GM18502 (cell line): ENCODE measurements around the gene CLDN25.
A peak's percentile ranks its signal among the peaks of the same experiment; 100 is the strongest.
"Not testable (repeated sequence)": the region's sequence is repeated elsewhere in the genome, so short reads cannot be mapped to it uniquely, and the experiment has no call there.

Experiments
- ATAC-seq: cut with Tn5 transposase; IDR thresholded peaks from one replicate; pipeline ENCODE4 v1.9.1; 2021; ENCODE audit warnings: mild to moderate bottlenecking; ENCODE audit not compliant: unreplicated experiment, poor library complexity

CLDN25 gene

GRCh38 chr11:113779496-113779895, at the start of gene CLDN25:
Gene CLDN25, plus strand, starts transcription at chr11:113779796. Its CDS starts 0 bp downstream, at chr11:113779796.
- ATAC-seq, result no peak

- no peak for ATAC-seq
Observed at GRCh38 chr11:113730887-113731726, 48.5 kb upstream of the CLDN25 start.

DNA sequence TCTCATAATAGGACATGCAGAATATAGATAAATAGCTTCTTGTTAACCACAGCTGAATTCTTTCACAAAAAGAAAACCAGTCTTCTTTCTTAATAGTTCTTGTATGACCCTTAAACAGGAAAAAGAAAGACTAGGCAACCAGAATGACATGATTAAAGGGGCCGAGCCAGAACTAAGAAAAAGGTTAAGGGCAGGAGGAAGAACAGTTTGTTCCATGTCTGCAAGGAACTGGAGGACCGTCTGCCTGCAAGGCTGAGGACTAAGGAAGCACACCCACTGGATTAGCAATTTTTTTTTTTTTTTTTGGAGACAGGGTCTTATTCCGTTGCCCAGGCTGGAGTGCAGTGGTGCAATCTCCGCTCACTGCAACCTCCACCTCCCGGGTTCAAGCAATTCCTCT, 47.5 kb upstream of the CLDN25 start:
- no peak for ATAC-seq

DNA sequence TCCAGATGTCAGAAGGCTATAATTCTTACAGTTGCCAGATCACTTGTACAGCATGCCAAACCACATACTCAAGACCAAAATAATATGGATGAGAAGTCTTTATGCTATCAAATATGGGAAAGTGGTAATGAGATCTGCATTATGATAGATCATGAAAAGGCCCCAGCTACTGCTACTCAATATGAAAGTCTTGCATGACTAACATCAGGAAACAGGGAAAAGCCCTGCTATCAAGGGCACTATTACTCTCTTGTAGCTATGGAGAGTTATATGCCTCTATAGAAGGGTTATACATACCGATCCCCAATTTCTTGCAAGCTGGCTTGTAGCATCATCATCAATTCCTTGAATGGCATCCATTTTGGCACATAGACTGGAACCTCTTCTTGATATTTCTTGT, 43.3 kb upstream of the CLDN25 start:
- ATAC-seq, result no peak

GRCh38 chr11:113752932-113753331, 26.7 kb upstream of the CLDN25 start:
- ATAC-seq, result no peak

DNA sequence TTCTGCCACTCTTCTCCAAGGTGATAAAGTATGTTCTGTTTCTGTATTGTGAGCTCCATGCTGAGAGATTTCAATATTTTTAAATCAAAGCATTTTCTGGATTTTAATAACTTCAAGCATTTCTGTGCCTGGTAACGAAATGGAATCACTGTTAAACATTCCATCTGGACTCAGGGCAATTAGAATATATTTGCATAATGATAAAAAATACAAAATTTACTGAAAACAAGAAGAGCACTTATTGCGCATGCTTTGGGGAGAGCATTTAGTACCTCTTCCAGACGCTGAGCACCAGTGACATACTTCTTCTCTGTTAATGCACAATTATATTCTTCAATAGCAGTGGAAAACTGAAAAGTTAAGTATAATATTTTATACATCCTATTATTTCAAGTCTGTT, 19.4 kb upstream of the CLDN25 start:
- no peak for ATAC-seq

GRCh38 chr11:113763040-113763439, 16.6 kb upstream of the CLDN25 start:
- not testable (repeated sequence) for ATAC-seq

DNA sequence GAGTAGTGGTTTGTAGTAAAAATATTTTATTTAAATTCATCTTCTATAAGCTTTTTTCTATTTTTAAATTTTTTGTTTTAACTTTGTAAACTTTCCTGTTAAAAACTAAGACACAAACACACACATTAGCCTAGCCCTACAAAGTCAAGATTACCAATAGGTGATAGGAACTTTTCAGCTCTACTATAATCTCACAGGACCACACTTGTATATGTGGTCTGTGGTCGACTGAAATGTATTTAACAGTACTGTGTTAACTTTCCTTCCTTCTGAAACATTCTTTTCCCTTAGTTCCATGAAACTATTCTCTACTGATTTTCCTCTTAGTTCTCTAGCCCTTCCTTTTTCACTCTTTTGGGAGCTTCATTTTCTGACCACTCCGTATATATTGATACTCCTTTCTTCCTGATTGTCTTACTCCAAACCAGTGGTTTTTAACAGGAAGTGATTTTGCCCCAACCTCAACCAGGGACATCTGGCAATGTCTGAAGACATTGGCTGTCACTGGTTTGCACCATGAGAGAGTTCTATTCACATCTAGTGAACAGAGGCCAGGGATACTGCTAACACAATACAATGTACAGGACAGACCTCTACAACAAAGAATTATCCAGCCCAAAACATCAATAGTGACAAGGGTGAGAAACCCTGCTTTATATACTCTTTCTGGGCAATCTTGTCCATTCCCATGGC, 14.9 kb upstream of the CLDN25 start:
- no peak for ATAC-seq

DNA sequence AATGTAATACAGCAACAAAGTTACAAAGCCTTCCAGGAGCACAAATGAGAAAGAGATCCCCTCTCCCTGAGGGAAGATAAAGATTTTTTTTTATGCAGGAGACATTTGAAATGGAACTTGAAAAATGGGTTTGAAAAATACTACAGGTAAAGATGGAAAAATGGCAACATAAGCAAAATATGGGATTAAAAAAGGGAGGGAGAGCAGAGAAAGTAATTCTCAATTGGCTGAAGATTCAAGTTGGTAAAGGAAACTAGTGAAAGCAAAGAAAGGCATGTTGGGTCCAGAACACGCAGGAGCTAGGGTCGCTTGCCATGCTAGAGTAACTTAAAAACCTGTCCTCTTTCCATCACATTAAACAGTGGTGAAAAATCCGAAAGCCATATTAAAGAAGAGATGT, 7.6 kb upstream of the CLDN25 start:
- ATAC-seq, result no peak

DNA sequence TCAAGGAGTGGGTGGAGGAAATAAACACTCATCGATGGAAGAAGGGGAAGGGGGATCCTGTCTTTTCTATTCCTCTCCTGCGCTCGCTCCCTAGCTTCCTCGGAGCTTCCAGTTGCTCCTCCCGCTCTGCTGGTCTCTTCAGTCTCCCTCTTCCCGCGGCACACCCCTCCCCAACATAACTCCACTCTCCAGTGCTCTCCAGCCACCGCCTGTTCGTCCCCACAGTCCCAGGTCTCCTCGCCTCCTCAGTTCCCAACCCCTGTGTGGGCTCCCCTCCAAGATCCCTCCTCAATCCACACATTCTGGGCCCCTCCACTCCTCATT, 6.5 kb upstream of the CLDN25 start:
- ATAC-seq, result no peak

DNA sequence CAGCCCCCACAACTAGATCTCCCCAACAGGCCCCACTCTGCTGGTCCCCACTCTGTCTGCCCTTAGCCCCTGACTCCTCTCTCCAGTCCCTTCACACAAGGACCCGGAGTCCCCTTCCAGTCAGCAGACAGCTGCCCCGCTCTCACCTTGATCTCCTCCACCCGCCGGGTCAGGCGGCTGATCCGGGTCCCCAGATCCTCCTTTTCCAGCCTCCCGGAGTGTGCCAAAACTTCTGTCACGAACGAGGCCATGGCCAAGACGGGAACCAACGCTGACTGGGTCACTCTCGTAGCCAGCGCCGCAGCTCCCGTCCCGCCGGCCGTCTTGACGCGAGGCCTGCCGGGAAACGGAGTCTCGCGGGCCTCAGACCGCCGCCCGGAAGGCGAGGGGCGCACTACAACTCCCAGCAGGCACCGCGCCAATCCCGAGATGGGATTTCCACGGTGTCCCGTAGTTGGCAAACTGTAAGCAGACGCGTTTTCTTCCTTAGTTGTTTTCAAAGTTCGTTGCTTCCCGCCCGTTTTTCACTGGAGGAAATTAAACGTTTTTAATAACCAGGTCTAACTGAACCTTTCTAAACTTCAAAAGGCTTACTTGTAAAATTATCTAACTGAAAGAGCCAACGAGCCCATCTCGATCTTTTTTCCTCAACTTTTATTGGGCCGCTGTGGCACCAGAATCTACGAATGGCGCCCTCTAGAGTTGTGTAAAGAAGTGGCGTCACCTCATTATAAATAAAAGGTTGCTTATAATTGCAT, 6.0 kb upstream of the CLDN25 start, which contains the start of gene ZW10:
ZW10 (minus strand) TSS at position 277 of the 758 bp plus-strand sequence; CDS start at position 251, 26 bp downstream.
- peak; percentile 97 for ATAC-seq

DNA sequence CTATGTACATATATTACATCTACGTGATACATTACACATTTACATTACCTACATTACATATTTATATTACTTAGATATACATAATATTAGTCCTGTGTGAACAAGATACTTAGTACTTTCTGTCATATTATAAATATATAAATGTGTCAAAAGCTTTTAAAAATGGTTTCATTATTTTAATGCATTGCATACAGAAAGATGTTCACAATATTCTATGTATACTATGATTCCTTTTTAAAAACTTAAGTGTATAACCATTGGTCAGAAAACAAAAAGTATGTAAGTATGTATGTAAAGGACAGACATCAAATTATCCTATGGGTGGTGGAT, 5.5 kb upstream of the CLDN25 start:
- no peak for ATAC-seq

GRCh38 chr11:113778111-113778910, 1.3 kb upstream of the CLDN25 start:
- no peak for ATAC-seq

- no peak for ATAC-seq
Observed at GRCh38 chr11:113781682-113782081, 2.1 kb downstream of the CLDN25 start.

GRCh38 chr11:113782134-113782533, 2.5 kb downstream of the CLDN25 start:
- no peak for ATAC-seq

DNA sequence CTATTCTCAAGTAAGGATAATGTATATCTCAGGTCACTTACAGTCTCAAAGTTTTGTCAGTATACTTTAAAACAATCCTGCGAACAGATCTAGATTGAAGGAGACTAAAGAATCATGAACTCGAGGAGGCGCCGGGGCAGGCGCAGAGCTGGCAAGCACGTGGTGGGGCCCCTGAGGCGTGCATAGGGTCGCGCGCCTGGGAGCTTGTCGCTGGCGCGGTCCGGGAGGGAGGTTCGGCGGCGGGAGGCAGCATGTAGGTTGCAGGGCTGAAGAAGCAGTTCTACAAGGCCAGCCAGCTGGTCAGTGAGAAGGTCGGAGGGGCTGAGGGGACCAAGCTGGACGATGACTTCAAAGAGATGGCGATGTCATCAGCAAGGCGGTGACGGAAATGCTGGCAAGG, 9.4 kb downstream of the CLDN25 start:
- ATAC-seq, result not testable (repeated sequence)

DNA sequence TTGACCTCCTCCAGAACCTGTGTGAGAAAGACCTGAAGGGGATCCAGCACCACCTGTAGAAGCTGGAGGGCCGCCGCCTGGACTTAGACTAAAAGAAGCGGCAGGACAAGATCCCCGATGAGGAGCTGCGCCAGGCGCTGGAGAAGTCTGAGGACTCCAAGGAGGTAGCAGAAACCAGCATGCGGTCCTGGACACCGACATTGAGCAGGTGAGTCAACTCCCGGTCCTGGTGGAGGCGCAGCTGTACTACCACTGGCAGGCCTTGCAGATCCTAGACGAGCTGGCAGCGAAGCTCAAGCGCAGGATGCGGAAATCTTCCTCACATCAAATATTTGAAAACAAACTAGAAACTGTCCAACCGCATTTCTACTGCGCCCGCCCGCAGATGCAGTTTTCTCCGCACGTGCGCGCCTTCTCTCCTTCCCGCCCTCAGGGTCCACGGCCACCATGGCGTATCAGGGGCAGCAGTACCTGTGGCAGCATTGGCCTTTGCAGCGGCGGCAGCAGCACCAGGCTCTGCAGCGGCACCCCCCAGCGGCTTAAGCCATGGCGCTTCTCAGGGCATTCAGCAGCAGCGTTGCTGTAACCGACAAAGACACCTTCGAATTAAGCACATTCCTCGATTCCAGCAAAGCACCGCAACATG, 10.2 kb downstream of the CLDN25 start:
- ATAC-seq, result no peak

GRCh38 chr11:113796663-113797259, 17.2 kb downstream of the CLDN25 start:
- ATAC-seq, result peak; percentile 73

GRCh38 chr11:113802621-113803020, 23.0 kb downstream of the CLDN25 start:
- ATAC-seq, result no peak
